ENCODE data around the gene CHCHD6.

GRCh38 chr3:126730376-126730775 is 26.3 kb downstream of the CHCHD6 start:
- no peak for TF ChIP-seq CTCF (IDR thresholded peaks at IDR 0.05)
- TF ChIP-seq POLR2A (IDR thresholded peaks at IDR 0.05), result no peak

All from right lobe of liver (tissue), 4 donors.